K562 (cell line): ENCODE results near the gene SLC12A4. TPM values are rescaled to one million over a fixed set of nuclear protein-coding genes. Genes with fewer than 3 reads are reported as not detected.
A peak's percentile ranks its signal among the peaks of the same experiment; 100 is the strongest.

Experiments used
- ATAC-seq: fragments of 200-7000 bp; cut with Tn5 transposase; 3 replicates; pipeline ENCODE4 v1.9.1; 2020; ENCODE audit warnings: moderate library complexity
- BruUV-seq: library from RNA; stranded (reverse); fragments of 400-500 nt; replicated peaks from 2 replicates; lab custom pipeline; 2021; lab: Mats Ljungman, UMichigan
- CTCF ChIA-PET: fragments of 300-600 bp; formaldehyde crosslinking; extraction: SDS; loops from one replicate; lab custom pipeline; 2021; ENCODE audit warnings: low intra/inter-chr PET ratio; lab: Yijun Ruan, JAX
- POLR2A ChIA-PET: fragments of 300-600, 350-650 bp; sonication (Branson Sonifier 250); formaldehyde crosslinking; extraction: SDS; loops from one replicate; lab custom pipeline; 2021; ENCODE audit warnings: antibody characterized with exemption, inconsistent platforms; lab: Yijun Ruan, JAX
- DNase-seq, 4 experiments: peaks; one replicate each; pipeline versions ENCODE4 v3.0.0 to v3.0.0-alpha.2; 2011 to 2018; ENCODE audit warnings: low spot score in 3 of 4, mixed read lengths in 3 of 4; ENCODE audit errors: extremely low read depth in 1 of 4
- FAIRE-seq: peaks from 2 replicates; lab custom pipeline; 2011; peaks lifted over from hg19 to GRCh38; lab: Jason Lieb, UNC
- H2AFZ ChIP-seq: 2 replicates; pipeline ENCODE4 v1.6.0; 2011; ENCODE audit warnings: low read depth, low read length, control low read depth, inconsistent platforms
- H3K27ac ChIP-seq: fragments of 200-600 bp; 3 replicates; pipeline ENCODE4 v1.8.0; 2011; ENCODE audit warnings: low read depth, mild to moderate bottlenecking, control low read depth, inconsistent platforms, low read length, moderate library complexity, mixed read lengths; ENCODE audit errors: extremely low read depth
- H3K27me3 ChIP-seq, 2 experiments: fragments of 300-600 bp in 1 of 2; 2 replicates in 1 of 2; 3 replicates in 1 of 2; pipeline versions ENCODE4 v1.6.0 to v1.8.0; 2011; ENCODE audit warnings: inconsistent platforms in 2 of 2, low read length in 2 of 2, mild to moderate bottlenecking in 1 of 2, mixed read lengths in 1 of 2, moderate library complexity in 1 of 2; ENCODE audit not compliant: control insufficient read depth in 2 of 2, insufficient read depth in 2 of 2
- H3K36me3 ChIP-seq: fragments of 300-600 bp; 3 replicates; pipeline ENCODE4 v1.8.0; 2011; ENCODE audit warnings: mild to moderate bottlenecking, low read length, inconsistent platforms; ENCODE audit not compliant: control insufficient read depth, insufficient read depth
- H3K4me1 ChIP-seq, 2 experiments: fragments of 200-600 bp in 1 of 2; replicated peaks in 1 of 2; 2 replicates in 1 of 2; 3 replicates in 1 of 2; pipeline versions ENCODE4 v1.5.1 to v1.8.0; 2011; ENCODE audit warnings: inconsistent platforms in 2 of 2, low read length in 2 of 2, mild to moderate bottlenecking in 1 of 2, mixed read lengths in 1 of 2, moderate library complexity in 1 of 2; ENCODE audit not compliant: control insufficient read depth in 2 of 2, insufficient read depth in 2 of 2
- H3K4me2 ChIP-seq: 2 replicates; pipeline ENCODE4 v1.6.1; 2011; ENCODE audit warnings: low read length, control low read depth, inconsistent platforms, mixed read lengths; ENCODE audit not compliant: insufficient read depth
- H3K4me3 ChIP-seq: fragments of 200-600 bp; sonication (generic), shearing (Covaris generic); 2 replicates; pipeline ENCODE4 v1.5.1; 2016; ENCODE audit warnings: control low read depth, inconsistent platforms
- H3K79me2 ChIP-seq: fragments of 200-600 bp; 3 replicates; pipeline ENCODE4 v1.8.0; 2011; ENCODE audit warnings: low read length, inconsistent platforms; ENCODE audit not compliant: control insufficient read depth, insufficient read depth
- H3K9ac ChIP-seq, 2 experiments: 2 replicates each; pipeline versions ENCODE4 v1.6.0 to v1.6.1; 2011; ENCODE audit warnings: low read depth in 2 of 2, low read length in 2 of 2, control low read depth in 1 of 2, inconsistent platforms in 1 of 2, mild to moderate bottlenecking in 1 of 2, mixed read lengths in 1 of 2; ENCODE audit not compliant: insufficient read depth in 1 of 2
- H3K9me1 ChIP-seq: one replicate; pipeline ENCODE4 v1.6.0; 2011; ENCODE audit warnings: inconsistent platforms, mild to moderate bottlenecking, low read length, moderate library complexity; ENCODE audit not compliant: control insufficient read depth, insufficient read depth
- H3K9me3 ChIP-seq: replicated peaks from 2 replicates; pipeline ENCODE4 v1.5.1; 2011; ENCODE audit warnings: low read depth, low read length, inconsistent platforms; ENCODE audit not compliant: control insufficient read depth, insufficient read depth
- H4K20me1 ChIP-seq: replicated peaks from 2 replicates; pipeline ENCODE4 v1.6.1; 2011; ENCODE audit warnings: low read length, inconsistent platforms, mixed read lengths; ENCODE audit not compliant: control insufficient read depth, insufficient read depth
- CSDE1 ChIP-seq, 2 experiments: fragments of 450-650 bp; IDR thresholded peaks; 2 replicates each; pipeline ENCODE4 v1.6.1; 2016; ENCODE audit warnings: mild to moderate bottlenecking in 1 of 2
- LARP7 ChIP-seq: fragments of 450-650 bp; IDR thresholded peaks from 2 replicates; pipeline ENCODE4 v1.6.1; 2016
- MNT ChIP-seq, 2 experiments: fragments of 450-650 bp; conservative IDR thresholded peaks; 2 replicates each; pipeline ENCODE4 v1.6.1; 2017; ENCODE audit warnings: mild to moderate bottlenecking in 2 of 2, moderate library complexity in 2 of 2
- SMARCE1 ChIP-seq: fragments of 450-650 bp; IDR thresholded peaks from 2 replicates; pipeline ENCODE4 v1.7.1; 2016; ENCODE audit warnings: mild to moderate bottlenecking
- THAP7 ChIP-seq: fragments of 250-450 bp; sonication (Bioruptor Pico); IDR thresholded peaks from 2 replicates; pipeline ENCODE4 v1.5.0; 2021
- TOE1 ChIP-seq, 2 experiments: fragments of 450-650 bp in 1 of 2; sonication (generic) in 1 of 2; formaldehyde crosslinking in 1 of 2; IDR thresholded peaks; 2 replicates each; pipeline versions ENCODE4 v1.7.1 to v1.8.0; 2016 to 2022; ENCODE audit warnings: borderline replicate concordance in 2 of 2, mild to moderate bottlenecking in 2 of 2, antibody characterized with exemption in 1 of 2, inconsistent platforms in 1 of 2, low read depth in 1 of 2, missing genetic modification reagents in 1 of 2, moderate library complexity in 1 of 2
- USF1 ChIP-seq: sonication (generic); formaldehyde crosslinking; IDR thresholded peaks from 2 replicates; pipeline ENCODE4 v1.9.0; 2022; ENCODE audit warnings: mild to moderate bottlenecking, missing genetic modification reagents
- XRCC3 ChIP-seq: fragments of 450-650 bp; IDR thresholded peaks from 2 replicates; pipeline ENCODE4 v1.6.1; 2017; ENCODE audit warnings: mild to moderate bottlenecking, moderate library complexity
- ZNF347 ChIP-seq: fragments of 450-650 bp; formaldehyde crosslinking; IDR thresholded peaks from 2 replicates; pipeline ENCODE4 v1.4.0; 2020; ENCODE audit warnings: low read depth, mild to moderate bottlenecking, moderate library complexity
- ZNF57 ChIP-seq: fragments of 450-650 bp; formaldehyde crosslinking; IDR thresholded peaks from 2 replicates; pipeline ENCODE4 v1.4.0; 2020; ENCODE audit warnings: mild to moderate bottlenecking, moderate library complexity
- ZNF589 ChIP-seq: fragments of 200-800 bp; sonication (Bioruptor generic); IDR thresholded peaks from 2 replicates; pipeline ENCODE4 v1.6.1; 2016; ENCODE audit warnings: low read depth, missing genetic modification characterization, missing compliant biosample characterization
- WGBS: fragments of 100-300 bp; shearing (Covaris generic); methylation state at CpG from one replicate; pipeline ENCODE4 v1.1.6; 2016; ENCODE audit warnings: low coverage, mixed read lengths; ENCODE audit not compliant: insufficient coverage; ENCODE audit errors: missing lambda C conversion rate; 5-methylcytosine and 5-hydroxymethylcytosine counted together
- in situ Hi-C: fragments of 300-500 bp; cut with MboI; formaldehyde crosslinking; loops from 4 replicates; pipeline ENCODE4 v1.15.0; 2018; ENCODE audit warnings: inconsistent platforms, mixed read lengths
- intact Hi-C: fragments of 100-400 bp; cut with micrococcal nuclease; formaldehyde crosslinking; loops from 2 replicates; pipeline ENCODE4 v1.14.2; 2022
- polyA plus RNA-seq, 8 experiments: library from polyadenylated mRNA; depleted of rRNA in 4 of 8; stranded (reverse) in 5 of 8; unstranded in 3 of 8; fragments of >200 nt; fragmentation: Nextera tagmentation in 2 of 8; fragmentation: Illumina TruSeq in 1 of 8; extraction: Ambion mirVana in 2 of 8; extraction: Trizol in 1 of 8; gene quantifications; 2 replicates each; pipeline versions ENCODE4 v1.2.1 to v1.2.3, GENCODE V29; 2011 to 2014; ENCODE audit warnings: inconsistent platforms in 1 of 8, missing spikeins in 1 of 8
- total RNA-seq, 7 experiments: library from RNA; depleted of rRNA in 6 of 7; stranded (reverse); fragments of >200 nt in 6 of 7; fragmentation: Illumina TruSeq in 2 of 7; extraction: Trizol in 2 of 7; gene quantifications; 2 replicates each; pipeline versions ENCODE4 v1.2.1 to v1.2.3, GENCODE V29; 2011 to 2021; ENCODE audit warnings: low replicate concordance in 1 of 7

The SLC12A4 gene
- total and polyA plus RNA-seq, 9 of the 15 experiments (the other 6 are each of a cell fraction or from before 2014, with no cell fraction given), result 0.75 to 43.5 (median 15.0) TPM

GRCh38 chr16:67967183-67967957 is 1.1 kb downstream of the SLC12A4 start (continued):
- TF ChIP-seq MNT (conservative IDR thresholded peaks at IDR 0.05) (peak in 1 of 2 experiments; percentile 15; a peak in 1 of 4 replicates), USF1 (peak; percentile 30; the same call in 1 of the 2 replicates)
- TF ChIP-seq, all 486 proteins: peak for 10

DNA sequence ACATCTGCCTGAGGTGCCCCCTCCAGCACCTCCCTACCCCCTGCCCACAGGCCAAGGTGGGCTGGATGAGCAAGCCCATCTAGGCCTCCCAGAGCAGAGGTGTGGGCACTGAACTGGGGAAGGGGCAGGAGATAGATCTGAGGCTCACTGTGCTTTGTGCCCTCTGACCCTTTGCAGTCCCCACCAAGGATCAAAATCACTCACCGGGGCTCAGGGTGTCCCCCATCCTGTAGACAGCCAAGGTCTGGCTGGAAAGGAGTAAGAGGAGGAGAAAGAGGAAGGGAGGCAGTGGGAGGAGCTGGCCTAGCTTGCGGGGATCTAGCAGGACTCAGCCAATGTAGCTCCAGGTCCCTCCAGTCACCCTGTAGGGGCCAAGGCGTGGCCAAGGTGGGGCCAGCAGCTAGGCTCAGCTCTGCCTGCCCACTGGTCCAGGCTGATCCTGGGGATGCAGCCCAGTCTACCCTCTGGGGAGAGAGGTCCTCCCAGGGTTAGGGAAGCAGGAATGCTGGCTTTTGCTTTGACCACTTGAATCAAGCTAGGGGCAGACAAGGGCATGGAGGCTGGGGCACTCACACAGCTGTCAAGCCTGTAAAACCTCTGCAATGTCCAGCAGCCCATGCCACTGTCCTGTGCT is 1.8 kb downstream of the SLC12A4 start:
- in situ Hi-C loops, result no loop called here
- CTCF ChIA-PET, result no interaction called here
- POLR2A ChIA-PET, result interaction anchor here (1.2 to 1.8 kb wide), 2 partner anchors 17 to 23 kb away, joined by 3 to 9 read pairs; partner anchors contain the start of gene LCAT
- Histone ChIP-seq H3K36me3 (peaks cover 36% of the 10 kb centered on the region; the same call in 2 of the 3 replicates), H3K4me1 (peaks cover 23 to 51% of the 10 kb centered on the region in 2 experiments; a peak in 4 of 5 replicates), H4K20me1 (peaks cover 23% of the 10 kb centered on the region), H3K9me1 (peaks cover 8% of the 10 kb centered on the region), H3K27me3 (no peaks in the 10 kb centered on the region), H3K27ac (0 out of 3 replicates have a peak overlapping the region, but pooled peaks have one; percentile 3), H3K9me3 (no peaks in the 10 kb centered on the region), H2AFZ (no peak overlapping the region), H3K79me2 (peaks cover 28% of the 10 kb centered on the region), H3K9ac (peak overlapping the region in 1 of 2 experiments; percentile 94; a peak in 2 of 4 replicates), H3K4me2 (peak overlapping the region; percentile 98), H3K4me3 (no peak overlapping the region)
- DNase-seq (peak; percentile 54 to 65 (median 60)), ATAC-seq (peak; percentile 43), FAIRE-seq (peak; percentile 77)
- intact Hi-C loops, result no loop called here
- BruUV-seq, result no TSS peak
- 51% methylated on average over 3 of the region's 3 CpGs for WGBS
- TF ChIP-seq TOE1 (IDR thresholded peaks at IDR 0.05; ENCODE audit: borderline replicate concordance) (no peak), TOE1 (CRISPR knock-in tag; IDR thresholded peaks at IDR 0.05; ENCODE audit: borderline replicate concordance, low read depth) (no peak), CSDE1 (IDR thresholded peaks at IDR 0.05) (no peak), ZNF57 (CRISPR knock-in tag) (no peak), SMARCE1 (no peak), LARP7 (no peak), THAP7 (CRISPR knock-in tag) (no peak), XRCC3 (no peak), ZNF589 (CRISPR knock-in tag) (no peak), ZNF347 (CRISPR knock-in tag) (no peak)
